Lower leg skin (tissue), 4 donors: ENCODE data around the gene BLOC1S4. TPM values are rescaled to one million over a fixed set of nuclear protein-coding genes. Genes with fewer than 3 reads are reported as not detected.

ENCODE experiments used
- DNase-seq, 2 donors: peaks; one replicate each; pipeline ENCODE4 v3.0.0-alpha.2; 2019; ENCODE audit warnings: low spot score in 2 of 2
- H3K4me3 ChIP-seq: fragments of 200-600 bp; sonication (generic); 2 replicates; pipeline ENCODE4 v1.5.1; 2017; ENCODE audit warnings: mild to moderate bottlenecking, low read depth; ENCODE audit not compliant: poor library complexity, severe bottlenecking
- POLR2A ChIP-seq, 2 donors: fragments of 450-650 bp; IDR thresholded peaks; one replicate each; pipeline ENCODE4 v1.6.1; 2016 to 2017; ENCODE audit warnings: antibody characterized with exemption in 2 of 2, mild to moderate bottlenecking in 1 of 2, moderate library complexity in 1 of 2
- WGBS, 2 donors: methylation state at CpG; one replicate each; pipeline ENCODE4 v1.1.5; 2018; 5-methylcytosine and 5-hydroxymethylcytosine counted together
- intact Hi-C: fragments of 100-400 bp; cut with DNase I; formaldehyde crosslinking; loops from one replicate; pipeline ENCODE4 v1.15.0; 2023; ENCODE audit warnings: low total_unique reads
- total RNA-seq, 4 donors: library from RNA; depleted of rRNA; stranded (reverse); fragments of >200 nt; gene quantifications; one replicate each; pipeline ENCODE4 v1.1.0, GENCODE V29; 2016
- TF ChIP-seq, protein P1 (sequence below), 3 donors: fragments of 450-650 bp; IDR thresholded peaks; one replicate each; pipeline ENCODE4 v1.5.1; 2016; ENCODE audit warnings: antibody characterized with exemption in 3 of 3, mild to moderate bottlenecking in 3 of 3, moderate library complexity in 2 of 3

Gene BLOC1S4
- total RNA-seq, 4 donors from 2014 or later, result 17.9 to 24.3 (median 22.8) TPM

DNA sequence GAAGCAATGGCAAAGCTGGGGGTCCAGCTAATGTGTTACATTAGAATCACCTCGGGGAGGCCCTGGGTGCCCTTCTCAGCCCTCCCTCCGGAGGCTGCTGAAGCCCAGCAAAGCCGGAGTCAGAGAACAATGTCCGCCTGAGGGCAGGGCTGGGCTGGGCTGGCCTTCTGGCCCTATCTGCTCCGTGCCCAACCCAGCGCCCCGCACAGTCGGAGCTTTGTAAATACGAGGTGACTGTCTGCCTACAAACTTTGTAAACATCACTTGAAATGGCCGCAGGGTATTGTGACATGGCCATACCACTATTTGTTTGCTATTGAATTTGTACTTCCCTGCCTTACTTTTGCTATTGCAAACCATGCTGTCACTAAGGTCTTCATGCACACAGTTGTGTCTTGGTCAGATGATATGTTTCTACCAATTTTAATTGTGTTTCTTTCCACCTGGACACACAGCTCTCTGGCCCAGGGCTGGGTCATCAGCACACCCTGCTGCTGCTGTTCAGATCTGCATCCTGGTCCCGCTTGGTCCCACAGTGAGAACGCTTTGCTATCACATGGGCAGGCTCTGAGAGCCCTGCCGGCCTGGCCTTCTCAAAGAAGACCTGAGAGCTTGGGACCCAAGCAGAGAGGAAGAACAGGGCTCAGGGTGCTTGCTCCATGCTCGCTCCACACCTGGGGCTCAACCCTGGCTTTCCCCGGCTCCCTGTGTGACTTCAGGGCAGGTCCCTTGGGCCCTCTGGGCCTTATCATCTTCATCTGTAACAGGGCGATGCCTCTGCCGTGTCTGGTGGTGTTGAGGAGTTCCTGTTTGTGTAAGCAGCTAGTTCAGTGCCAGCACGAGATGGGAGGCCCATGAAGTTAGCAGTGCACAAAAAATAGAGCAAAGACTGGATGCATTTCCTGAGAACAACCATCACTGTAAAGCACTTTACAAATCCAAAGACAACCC, 20.0 kb upstream of the BLOC1S4 start:
- WGBS, 2 donors, result 55 to 60% methylated on average over 14 to 18 of the region's 18 CpGs
- H3K4me3 ChIP-seq, result no peak overlapping the region
- DNase-seq, result no peak
- intact Hi-C loops, result no loop called here
- TF ChIP-seq POLR2A (IDR thresholded peaks at IDR 0.05), result no peak
- TF ChIP-seq, protein P1, sequence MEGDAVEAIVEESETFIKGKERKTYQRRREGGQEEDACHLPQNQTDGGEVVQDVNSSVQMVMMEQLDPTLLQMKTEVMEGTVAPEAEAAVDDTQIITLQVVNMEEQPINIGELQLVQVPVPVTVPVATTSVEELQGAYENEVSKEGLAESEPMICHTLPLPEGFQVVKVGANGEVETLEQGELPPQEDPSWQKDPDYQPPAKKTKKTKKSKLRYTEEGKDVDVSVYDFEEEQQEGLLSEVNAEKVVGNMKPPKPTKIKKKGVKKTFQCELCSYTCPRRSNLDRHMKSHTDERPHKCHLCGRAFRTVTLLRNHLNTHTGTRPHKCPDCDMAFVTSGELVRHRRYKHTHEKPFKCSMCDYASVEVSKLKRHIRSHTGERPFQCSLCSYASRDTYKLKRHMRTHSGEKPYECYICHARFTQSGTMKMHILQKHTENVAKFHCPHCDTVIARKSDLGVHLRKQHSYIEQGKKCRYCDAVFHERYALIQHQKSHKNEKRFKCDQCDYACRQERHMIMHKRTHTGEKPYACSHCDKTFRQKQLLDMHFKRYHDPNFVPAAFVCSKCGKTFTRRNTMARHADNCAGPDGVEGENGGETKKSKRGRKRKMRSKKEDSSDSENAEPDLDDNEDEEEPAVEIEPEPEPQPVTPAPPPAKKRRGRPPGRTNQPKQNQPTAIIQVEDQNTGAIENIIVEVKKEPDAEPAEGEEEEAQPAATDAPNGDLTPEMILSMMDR (IDR thresholded peaks at IDR 0.05), result peak in 1 of 3 donors; percentile 42

DNA sequence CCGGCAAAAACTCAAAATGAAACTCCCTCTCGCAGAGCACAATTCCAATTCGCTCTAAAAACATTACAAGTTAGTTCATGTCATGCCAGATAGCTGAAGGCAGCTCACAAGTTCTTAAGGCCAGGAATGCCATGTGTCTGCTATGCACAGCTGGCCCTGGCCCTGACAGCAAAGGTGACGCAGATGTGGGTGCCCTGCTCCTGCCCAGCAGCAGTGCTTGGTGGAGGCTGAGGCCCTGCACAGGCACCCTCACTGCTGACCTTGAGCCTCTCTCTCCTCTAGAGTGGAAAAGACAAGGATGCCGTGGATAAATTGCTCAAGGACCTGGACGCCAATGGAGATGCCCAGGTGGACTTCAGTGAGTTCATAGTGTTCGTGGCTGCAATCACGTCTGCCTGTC, 19.4 kb upstream of the BLOC1S4 start:
- WGBS, 2 donors, result 48 to 54% methylated on average over 8 of the region's 8 CpGs
- TF ChIP-seq, protein P1 (IDR thresholded peaks at IDR 0.05), result no peak
- TF ChIP-seq POLR2A (IDR thresholded peaks at IDR 0.05), result no peak
- H3K4me3 ChIP-seq, result no peak overlapping the region
- intact Hi-C loops, result no loop called here
- no peak for DNase-seq

DNA sequence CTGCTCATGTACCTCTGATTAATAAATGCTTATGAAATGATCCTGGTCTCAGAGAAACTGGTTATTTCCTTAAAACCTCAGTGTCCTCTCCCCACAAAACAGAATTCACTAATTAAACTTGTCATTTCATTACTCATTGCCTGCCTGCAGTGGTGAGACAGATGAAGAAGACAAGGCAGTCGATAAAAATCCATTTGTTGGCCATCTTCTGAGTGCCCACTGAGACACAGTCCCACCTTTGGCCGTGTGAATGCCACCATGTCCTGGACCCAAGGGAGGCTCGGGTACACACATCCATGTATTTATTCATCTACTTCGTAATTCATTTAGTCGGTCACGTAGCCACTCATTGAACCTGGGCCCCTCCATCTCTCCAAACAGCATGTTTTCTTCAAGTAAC, 18.8 kb upstream of the BLOC1S4 start:
- TF ChIP-seq, protein P1 (IDR thresholded peaks at IDR 0.05), result no peak
- TF ChIP-seq POLR2A (IDR thresholded peaks at IDR 0.05), result no peak

DNA sequence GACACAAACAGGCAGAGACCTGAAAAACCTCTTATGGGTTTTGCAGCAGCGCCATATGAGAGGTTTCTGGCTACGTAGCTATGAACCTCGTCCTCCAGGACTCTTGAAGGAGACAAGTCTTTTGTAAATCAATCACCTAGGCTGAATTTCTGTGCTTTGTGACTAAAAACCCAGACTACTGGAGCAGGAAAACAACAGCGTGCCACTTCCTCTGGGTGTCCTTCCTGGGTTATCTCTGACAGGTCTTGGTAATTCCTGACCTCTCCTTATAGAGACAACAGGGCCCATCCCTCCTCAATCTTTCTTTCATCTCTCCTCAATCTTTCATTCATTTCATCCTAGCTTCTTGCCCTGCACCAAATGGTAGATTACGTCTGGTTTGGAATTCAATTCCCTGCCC, 16.6 kb upstream of the BLOC1S4 start:
- WGBS, 2 donors, result 86 to 88% methylated on average over 5 of the region's 5 CpGs

More for the DNA sequence above, 18.8 kb upstream of the BLOC1S4 start:
- DNase-seq, result no peak
- WGBS, 2 donors, result 90 to 94% methylated on average over 6 of the region's 6 CpGs
- H3K4me3 ChIP-seq, result no peak overlapping the region
- intact Hi-C loops, result no loop called here

DNA sequence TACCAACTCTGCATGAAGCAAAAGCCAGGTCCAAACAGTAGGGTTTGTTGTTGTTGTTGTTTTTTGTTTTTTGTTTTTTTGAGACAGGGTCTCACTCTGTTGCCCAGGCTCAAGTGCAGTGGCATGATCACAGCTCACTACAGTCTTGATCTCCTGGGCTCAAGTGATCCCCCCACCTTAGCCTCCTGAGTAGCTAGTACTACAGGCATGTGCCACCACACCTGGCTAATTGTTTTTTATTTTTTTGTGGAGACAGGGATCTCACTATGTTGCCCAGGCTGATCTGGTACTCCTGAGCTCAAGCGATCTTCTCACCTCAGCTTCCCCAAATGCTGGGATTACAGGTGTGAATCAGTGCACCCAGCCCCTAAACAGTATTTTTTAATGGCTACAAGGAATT, 16.1 kb upstream of the BLOC1S4 start:
- no peak for TF ChIP-seq POLR2A (IDR thresholded peaks at IDR 0.05)
- TF ChIP-seq, protein P1 (IDR thresholded peaks at IDR 0.05), result no peak
- intact Hi-C loops, result no loop called here
- no peak overlapping the region for H3K4me3 ChIP-seq
- 93 to 100% methylated on average over 1 of the region's 1 CpG for WGBS, 2 donors
- DNase-seq, result no peak

More for the DNA sequence above, 16.6 kb upstream of the BLOC1S4 start:
- intact Hi-C loops, result no loop called here
- TF ChIP-seq POLR2A (IDR thresholded peaks at IDR 0.05), result no peak
- TF ChIP-seq, protein P1 (IDR thresholded peaks at IDR 0.05), result no peak
- DNase-seq, result no peak
- no peak overlapping the region for H3K4me3 ChIP-seq
